Cardiac fibroblast (primary cell): Measurements from ENCODE around the gene TBC1D28.
A peak's percentile ranks its signal among the peaks of the same experiment; 100 is the strongest.
"Not testable (repeated sequence)": the region's sequence is repeated elsewhere in the genome, so short reads cannot be mapped to it uniquely, and the experiment has no call there.

Experiments
- DNase-seq, 2 donors: peaks; one replicate each; pipeline versions ENCODE4 v3.0.0 to v3.0.0-alpha.2; 2010; ENCODE audit warnings: low read depth in 2 of 2
- H3K4me3 ChIP-seq, 2 donors: replicated peaks in 1 of 2; 1 replicate in 1 of 2; 2 replicates in 1 of 2; pipeline ENCODE4 v1.5.1; 2011; ENCODE audit warnings: low read depth in 2 of 2, low read length in 2 of 2, mild to moderate bottlenecking in 2 of 2, moderate library complexity in 1 of 2
- TF ChIP-seq, protein P1 (sequence below): IDR thresholded peaks from one replicate; pipeline ENCODE4 v1.5.1; 2011; ENCODE audit warnings: low read depth, mild to moderate bottlenecking, low read length, inconsistent platforms

The TBC1D28 gene

GRCh38 chr17:18636237-18636636, 8.0 kb downstream of the TBC1D28 start:
- not testable (repeated sequence) for H3K4me3 ChIP-seq, DNase-seq
- TF ChIP-seq, protein P1, sequence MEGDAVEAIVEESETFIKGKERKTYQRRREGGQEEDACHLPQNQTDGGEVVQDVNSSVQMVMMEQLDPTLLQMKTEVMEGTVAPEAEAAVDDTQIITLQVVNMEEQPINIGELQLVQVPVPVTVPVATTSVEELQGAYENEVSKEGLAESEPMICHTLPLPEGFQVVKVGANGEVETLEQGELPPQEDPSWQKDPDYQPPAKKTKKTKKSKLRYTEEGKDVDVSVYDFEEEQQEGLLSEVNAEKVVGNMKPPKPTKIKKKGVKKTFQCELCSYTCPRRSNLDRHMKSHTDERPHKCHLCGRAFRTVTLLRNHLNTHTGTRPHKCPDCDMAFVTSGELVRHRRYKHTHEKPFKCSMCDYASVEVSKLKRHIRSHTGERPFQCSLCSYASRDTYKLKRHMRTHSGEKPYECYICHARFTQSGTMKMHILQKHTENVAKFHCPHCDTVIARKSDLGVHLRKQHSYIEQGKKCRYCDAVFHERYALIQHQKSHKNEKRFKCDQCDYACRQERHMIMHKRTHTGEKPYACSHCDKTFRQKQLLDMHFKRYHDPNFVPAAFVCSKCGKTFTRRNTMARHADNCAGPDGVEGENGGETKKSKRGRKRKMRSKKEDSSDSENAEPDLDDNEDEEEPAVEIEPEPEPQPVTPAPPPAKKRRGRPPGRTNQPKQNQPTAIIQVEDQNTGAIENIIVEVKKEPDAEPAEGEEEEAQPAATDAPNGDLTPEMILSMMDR: peak; percentile 15

DNA sequence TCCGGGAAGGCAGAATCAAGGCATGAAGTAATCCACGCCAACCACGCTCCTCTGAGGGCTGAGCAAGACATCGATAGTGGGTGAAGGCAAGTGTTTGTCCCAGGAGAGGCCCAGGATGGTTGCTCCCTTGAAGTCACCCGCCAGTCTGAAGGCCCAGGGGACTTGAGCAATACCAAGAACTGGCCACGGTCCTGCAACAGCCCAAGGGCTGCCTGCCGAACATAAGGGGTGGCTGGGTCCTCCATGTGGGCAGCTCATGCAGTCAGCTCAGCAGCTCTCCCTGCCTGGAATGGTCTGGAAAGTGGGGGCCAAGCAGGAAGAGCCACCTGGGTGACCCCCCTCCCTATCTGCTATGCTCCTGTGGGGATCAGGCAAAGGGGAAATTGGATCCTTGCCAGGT, 8.4 kb downstream of the TBC1D28 start:
- not testable (repeated sequence) for H3K4me3 ChIP-seq, DNase-seq

DNA sequence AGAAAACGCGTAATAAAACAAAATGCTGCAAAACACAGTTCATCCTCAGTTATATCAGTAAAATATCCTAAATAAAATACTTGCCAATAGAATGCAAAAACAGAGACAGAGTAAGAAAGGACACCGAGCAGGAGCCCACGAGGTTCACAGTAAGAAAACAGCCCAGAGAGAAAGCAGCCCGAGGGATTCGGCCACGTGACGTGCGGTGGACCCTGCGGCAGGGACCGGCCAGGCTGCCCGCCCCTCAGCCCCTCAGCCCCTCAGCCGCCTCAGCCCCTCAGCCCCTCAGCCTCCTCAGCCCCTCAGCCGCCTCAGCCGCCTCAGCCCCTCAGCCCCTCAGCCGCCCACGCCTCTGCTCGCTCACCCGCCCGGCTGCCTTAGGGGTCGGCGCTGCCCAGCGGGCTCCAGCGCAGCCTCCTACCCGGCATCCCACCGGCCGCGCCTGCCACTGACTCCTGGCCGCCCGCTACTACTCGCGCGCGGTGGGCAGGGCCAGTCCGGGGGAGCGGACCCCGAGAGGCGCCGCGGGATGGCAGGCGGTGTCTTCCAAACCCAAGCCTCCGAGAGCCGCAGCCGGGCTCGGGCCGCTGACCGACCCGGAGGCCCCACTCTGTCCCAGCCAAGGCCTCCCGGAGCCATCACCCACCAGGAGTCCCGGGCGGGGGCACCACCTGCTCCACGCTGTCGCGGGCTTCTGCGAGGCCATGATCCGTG, 9.5 kb downstream of the TBC1D28 start:
- not testable (repeated sequence) for DNase-seq, H3K4me3 ChIP-seq

GRCh38 chr17:18626152-18626870, 17.9 kb downstream of the TBC1D28 start:
- no peak overlapping the region for H3K4me3 ChIP-seq
- TF ChIP-seq, protein P1: no peak
- no peak for DNase-seq

DNA sequence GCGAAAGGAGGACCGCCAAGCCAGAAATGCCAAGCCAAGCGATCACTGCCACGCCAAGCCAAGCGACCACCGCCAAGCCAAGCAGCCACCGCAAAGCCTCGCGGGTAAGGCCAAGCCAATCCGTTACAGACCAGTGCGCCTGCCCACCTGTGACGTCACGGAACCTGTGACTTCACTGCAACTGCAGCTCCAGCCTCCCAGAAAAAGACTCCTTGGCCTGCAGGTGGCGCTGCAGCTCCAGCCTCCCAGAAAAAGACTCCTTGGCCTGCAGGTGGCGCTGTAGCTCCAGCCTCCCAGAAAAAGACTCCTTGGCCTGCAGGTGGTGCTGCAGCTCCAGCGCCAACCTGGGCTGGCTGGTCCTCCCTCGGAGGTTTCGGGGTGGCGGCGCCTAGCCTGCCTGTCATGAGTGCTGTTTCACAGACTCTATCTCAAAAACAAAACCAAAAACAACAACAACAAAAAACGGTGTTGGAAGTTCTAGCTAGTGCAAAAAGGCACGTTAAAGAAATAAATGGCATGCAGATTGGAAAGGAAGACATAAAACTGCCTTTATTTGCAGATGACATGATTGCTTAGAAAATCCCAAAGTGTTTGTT, 18.6 kb downstream of the TBC1D28 start:
- peak; percentile 74 to 85 for DNase-seq
- H3K4me3 ChIP-seq: peak overlapping the region; percentile 29 to 52
- TF ChIP-seq, protein P1: peak; percentile 86

GRCh38 chr17:18624862-18625501, 19.2 kb downstream of the TBC1D28 start:
- peak overlapping the region; percentile 29 to 52 for H3K4me3 ChIP-seq
- peak in 1 of 2 donors; percentile 16 for DNase-seq

DNA sequence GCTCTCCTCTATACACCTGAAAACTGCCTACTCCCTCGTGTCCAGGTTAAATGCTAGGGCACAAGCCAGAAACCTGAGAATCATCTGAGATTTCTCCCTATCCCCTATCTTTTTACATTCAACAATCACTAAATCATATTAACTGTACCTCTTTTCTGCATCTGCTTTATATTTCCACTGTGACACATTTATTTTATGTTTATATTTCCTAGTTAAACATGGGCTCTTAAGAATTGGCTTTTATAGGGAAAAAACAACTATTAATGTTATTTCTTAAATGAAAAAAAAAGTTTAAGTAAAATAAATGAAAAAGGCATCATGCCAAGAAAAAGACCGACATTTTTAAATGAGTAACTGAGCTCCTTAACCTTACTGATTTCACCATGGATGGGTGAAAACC, 26.6 kb downstream of the TBC1D28 start:
- DNase-seq, H3K4me3 ChIP-seq: not testable (repeated sequence)

GRCh38 chr17:18613016-18613415, 31.2 kb downstream of the TBC1D28 start:
- not testable (repeated sequence) for DNase-seq, H3K4me3 ChIP-seq

GRCh38 chr17:18593138-18593537, 51.1 kb downstream of the TBC1D28 start:
- DNase-seq, H3K4me3 ChIP-seq: not testable (repeated sequence)
